H9 (cell line): ENCODE data around the gene TEX51. TPM values are rescaled to one million over a fixed set of nuclear protein-coding genes. Genes with fewer than 3 reads are reported as not detected.

Experiments
- DNase-seq: peaks from one replicate; pipeline ENCODE4 v3.0.0-alpha.2; 2017
- H2AFZ ChIP-seq: one replicate; pipeline ENCODE4 v1.6.1; 2013; ENCODE audit warnings: mild to moderate bottlenecking, low read length, control low read depth, moderate library complexity
- H2AK5ac ChIP-seq: 2 replicates; pipeline ENCODE4 v1.6.1; 2013; ENCODE audit warnings: low read length, control low read depth, mixed read lengths; ENCODE audit not compliant: insufficient read length
- H2BK120ac ChIP-seq: one replicate; pipeline ENCODE4 v1.6.1; 2013; ENCODE audit warnings: low read depth, mild to moderate bottlenecking, low read length, control low read depth, inconsistent platforms; ENCODE audit not compliant: poor library complexity, severe bottlenecking
- H2BK12ac ChIP-seq: 2 replicates; pipeline ENCODE4 v1.6.1; 2013; ENCODE audit warnings: low read length, control low read depth, mixed read lengths, low read depth; ENCODE audit not compliant: insufficient read length
- H2BK15ac ChIP-seq: 2 replicates; pipeline ENCODE4 v1.6.1; 2013; ENCODE audit warnings: low read depth, low read length, control low read depth
- H2BK20ac ChIP-seq: one replicate; pipeline ENCODE4 v1.6.1; 2013; ENCODE audit warnings: low read depth, mild to moderate bottlenecking, low read length, control low read depth, inconsistent platforms; ENCODE audit not compliant: poor library complexity, severe bottlenecking
- H2BK5ac ChIP-seq: 2 replicates; pipeline ENCODE4 v1.6.1; 2013; ENCODE audit warnings: low read length, control low read depth, mixed read lengths; ENCODE audit not compliant: insufficient read length
- H3K14ac ChIP-seq: 2 replicates; pipeline ENCODE4 v1.6.1; 2013; ENCODE audit warnings: low read length, control low read depth; ENCODE audit not compliant: insufficient read depth
- H3K18ac ChIP-seq: 2 replicates; pipeline ENCODE4 v1.6.1; 2013; ENCODE audit warnings: low read depth, mild to moderate bottlenecking, mixed read lengths, low read length, control low read depth; ENCODE audit not compliant: insufficient read length
- H3K23ac ChIP-seq: 2 replicates; pipeline ENCODE4 v1.6.1; 2013; ENCODE audit warnings: low read length, control low read depth, mixed read lengths, low read depth; ENCODE audit not compliant: insufficient read length
- H3K23me2 ChIP-seq: 2 replicates; pipeline ENCODE4 v1.6.1; 2013; ENCODE audit warnings: low read depth, mild to moderate bottlenecking, mixed read lengths, low read length, control low read depth; ENCODE audit not compliant: insufficient read length, poor library complexity, severe bottlenecking
- H3K27ac ChIP-seq: 2 replicates; pipeline ENCODE4 v1.5.1; 2013; ENCODE audit warnings: low read length, control low read depth, mixed read lengths, low read depth; ENCODE audit not compliant: insufficient read length
- H3K27me3 ChIP-seq: 2 replicates; pipeline ENCODE4 v1.6.1; 2013; ENCODE audit warnings: low read length, control low read depth, inconsistent platforms; ENCODE audit not compliant: insufficient read depth
- H3K4ac ChIP-seq: 2 replicates; pipeline ENCODE4 v1.6.1; 2013; ENCODE audit warnings: low read depth, mild to moderate bottlenecking, control low read depth, inconsistent platforms, low read length, moderate library complexity
- H3K4me1 ChIP-seq: 2 replicates; pipeline ENCODE4 v1.6.1; 2013; ENCODE audit warnings: low read length, control low read depth, inconsistent platforms; ENCODE audit not compliant: insufficient read depth
- H3K4me2 ChIP-seq: 2 replicates; pipeline ENCODE4 v1.6.1; 2013; ENCODE audit warnings: low read length, control low read depth, mixed read lengths; ENCODE audit not compliant: insufficient read length, insufficient read depth
- H3K56ac ChIP-seq: 2 replicates; pipeline ENCODE4 v1.6.1; 2013; ENCODE audit warnings: low read depth, mild to moderate bottlenecking, mixed read lengths, low read length, control low read depth; ENCODE audit not compliant: insufficient read length
- H3K79me1 ChIP-seq: 2 replicates; pipeline ENCODE4 v1.6.1; 2013; ENCODE audit warnings: low read depth, mild to moderate bottlenecking, moderate library complexity, low read length, control low read depth, inconsistent platforms; ENCODE audit not compliant: insufficient read depth, poor library complexity, severe bottlenecking
- H3K79me2 ChIP-seq: 2 replicates; pipeline ENCODE4 v1.6.1; 2013; ENCODE audit warnings: low read length, control low read depth, inconsistent platforms; ENCODE audit not compliant: insufficient read depth
- H3K9ac ChIP-seq: 2 replicates; pipeline ENCODE4 v1.6.1; 2013; ENCODE audit warnings: low read length, control low read depth, mixed read lengths; ENCODE audit not compliant: insufficient read length; ENCODE audit errors: extremely low read depth
- H3K9me3 ChIP-seq: one replicate; pipeline ENCODE4 v1.6.1; 2013; ENCODE audit warnings: low read depth, low read length, inconsistent platforms; ENCODE audit not compliant: control insufficient read depth
- H3T11ph ChIP-seq: one replicate; pipeline ENCODE4 v1.6.1; 2013; ENCODE audit warnings: mild to moderate bottlenecking, low read length, control low read depth, inconsistent platforms
- H4K20me1 ChIP-seq: one replicate; pipeline ENCODE4 v1.6.1; 2013; ENCODE audit not compliant: control insufficient read depth, insufficient read length, insufficient read depth
- H4K5ac ChIP-seq: 2 replicates; pipeline ENCODE4 v1.6.1; 2013; ENCODE audit warnings: low read depth, mild to moderate bottlenecking, mixed read lengths, low read length, control low read depth; ENCODE audit not compliant: insufficient read length
- H4K8ac ChIP-seq: replicated peaks from 2 replicates; pipeline ENCODE4 v1.6.1; 2013; ENCODE audit warnings: low read length, control low read depth, mixed read lengths, low read depth; ENCODE audit not compliant: insufficient read length
- H4K91ac ChIP-seq: 2 replicates; pipeline ENCODE4 v1.6.1; 2013; ENCODE audit warnings: low read depth, mild to moderate bottlenecking, moderate library complexity, mixed read lengths, low read length, control low read depth; ENCODE audit not compliant: insufficient read length
- H3K27ac Mint-ChIP-seq, 3 experiments: 2 replicates in 2 of 3; 3 replicates in 1 of 3; pipeline ENCODE4 v1.8.0; 2020 to 2021; ENCODE audit warnings: mixed read lengths in 3 of 3, mild to moderate bottlenecking in 1 of 3, moderate library complexity in 1 of 3
- H3K27me3 Mint-ChIP-seq: 2 replicates; pipeline ENCODE4 v1.8.0; 2021; ENCODE audit warnings: low read depth, mild to moderate bottlenecking, moderate library complexity, mixed read lengths
- H3K36me3 Mint-ChIP-seq, 3 experiments: 2 replicates in 2 of 3; 3 replicates in 1 of 3; pipeline ENCODE4 v1.8.0; 2020 to 2021; ENCODE audit warnings: low read depth in 3 of 3, mixed read lengths in 3 of 3; ENCODE audit not compliant: insufficient read depth in 1 of 3
- H3K4me1 Mint-ChIP-seq, 2 experiments: 2 replicates each; pipeline ENCODE4 v1.8.0; 2020; ENCODE audit warnings: mixed read lengths in 2 of 2
- H3K4me3 Mint-ChIP-seq, 2 experiments: 2 replicates in 1 of 2; 3 replicates in 1 of 2; pipeline ENCODE4 v1.8.0; 2020 to 2021; ENCODE audit warnings: mild to moderate bottlenecking in 2 of 2, mixed read lengths in 2 of 2, moderate library complexity in 1 of 2
- H3K9me3 Mint-ChIP-seq, 2 experiments: 2 replicates in 1 of 2; 3 replicates in 1 of 2; pipeline ENCODE4 v1.8.0; 2020; ENCODE audit warnings: mild to moderate bottlenecking in 2 of 2, mixed read lengths in 2 of 2, moderate library complexity in 1 of 2
- CTCF ChIP-seq: fragments of 200-600 bp; sonication (generic); conservative IDR thresholded peaks from 3 replicates; pipeline ENCODE4 v1.8.0; 2021; ENCODE audit warnings: antibody characterized with exemption, mild to moderate bottlenecking
- WGBS: extraction: QIAGEN DNeasy Blood & Tissue Kit; methylation state at CpG from one replicate; pipeline ENCODE4 v1.1.7; 2013; ENCODE audit warnings: missing lambda C conversion rate, low lambda C conversion rate, mixed read lengths; ENCODE audit not compliant: insufficient read length; ENCODE audit errors: extremely low coverage; 5-methylcytosine and 5-hydroxymethylcytosine counted together
- total RNA-seq: library from RNA; stranded (reverse); gene quantifications from 2 replicates; pipeline ENCODE4 v1.2.1, GENCODE V29; 2021

TEX51 gene
- total RNA-seq, 1 experiment from 2014 or later = not detected

- Histone ChIP-seq H3K4ac (no peak overlapping the region), H3K79me1 (no peaks in the 10 kb centered on the region), H3K79me2 (no peaks in the 10 kb centered on the region), H3K23ac (no peak overlapping the region), H3T11ph (no peak overlapping the region), H4K8ac (no peak overlapping the region), H3K4me2 (peak overlapping the region; percentile 58), H3K18ac (no peak overlapping the region), H3K23me2 (peaks cover 5% of the 10 kb centered on the region), H2BK120ac (no peak overlapping the region), H2BK5ac (no peak overlapping the region), H4K20me1 (no peaks in the 10 kb centered on the region), H2BK12ac (no peak overlapping the region), H2BK20ac (no peak overlapping the region), H2BK15ac (no peak overlapping the region), H3K14ac (peak overlapping the region; percentile 72), H3K27me3 (no peaks in the 10 kb centered on the region), H3K56ac (no peak overlapping the region), H2AFZ (no peak overlapping the region), H3K9me3 (no peaks in the 10 kb centered on the region), H3K9ac (no peak overlapping the region), H2AK5ac (no peak overlapping the region), H3K4me1 (no peaks in the 10 kb centered on the region), H4K91ac (no peak overlapping the region), H3K27ac (no peak overlapping the region), H4K5ac (no peak overlapping the region)
- H3K9me3 Mint-ChIP-seq = peaks cover 0 to 3% of the 10 kb centered on the region in 2 experiments; a peak in 1 of 5 replicates
- WGBS = no CpG with 5 or more reads among the region's 40 CpGs
- peak; percentile 97 for TF ChIP-seq CTCF
- no peak overlapping the region for H3K27ac Mint-ChIP-seq
- peaks cover 27% of the 10 kb centered on the region for H3K27me3 Mint-ChIP-seq
- no peaks in the 10 kb centered on the region; a peak in 1 of 7 replicates for H3K36me3 Mint-ChIP-seq
- H3K4me3 Mint-ChIP-seq = peak overlapping the region; percentile 60 to 70
- DNase-seq = peak; percentile 90
- H3K4me1 Mint-ChIP-seq = peaks cover 17 to 25% of the 10 kb centered on the region in 2 experiments
These were observed 12.3 kb upstream of the TEX51 start for GRCh38 chr2:126886211-126886915.
